ENCODE measurements around the gene PROS1.

GRCh38 chr3:93969443-93969842 is 4.3 kb downstream of the PROS1 start:
- TF ChIP-seq TCF7 (CRISPR knock-in tag; IDR thresholded peaks at IDR 0.05; ENCODE audit: low read depth), result no peak
- TF ChIP-seq, protein P1, sequence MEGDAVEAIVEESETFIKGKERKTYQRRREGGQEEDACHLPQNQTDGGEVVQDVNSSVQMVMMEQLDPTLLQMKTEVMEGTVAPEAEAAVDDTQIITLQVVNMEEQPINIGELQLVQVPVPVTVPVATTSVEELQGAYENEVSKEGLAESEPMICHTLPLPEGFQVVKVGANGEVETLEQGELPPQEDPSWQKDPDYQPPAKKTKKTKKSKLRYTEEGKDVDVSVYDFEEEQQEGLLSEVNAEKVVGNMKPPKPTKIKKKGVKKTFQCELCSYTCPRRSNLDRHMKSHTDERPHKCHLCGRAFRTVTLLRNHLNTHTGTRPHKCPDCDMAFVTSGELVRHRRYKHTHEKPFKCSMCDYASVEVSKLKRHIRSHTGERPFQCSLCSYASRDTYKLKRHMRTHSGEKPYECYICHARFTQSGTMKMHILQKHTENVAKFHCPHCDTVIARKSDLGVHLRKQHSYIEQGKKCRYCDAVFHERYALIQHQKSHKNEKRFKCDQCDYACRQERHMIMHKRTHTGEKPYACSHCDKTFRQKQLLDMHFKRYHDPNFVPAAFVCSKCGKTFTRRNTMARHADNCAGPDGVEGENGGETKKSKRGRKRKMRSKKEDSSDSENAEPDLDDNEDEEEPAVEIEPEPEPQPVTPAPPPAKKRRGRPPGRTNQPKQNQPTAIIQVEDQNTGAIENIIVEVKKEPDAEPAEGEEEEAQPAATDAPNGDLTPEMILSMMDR (IDR thresholded peaks at IDR 0.05), result no peak
- TF ChIP-seq USF2 (CRISPR knock-in tag; IDR thresholded peaks at IDR 0.05), result no peak
- TF ChIP-seq ZBTB21 (CRISPR knock-in tag; IDR thresholded peaks at IDR 0.05; ENCODE audit: borderline replicate concordance), result no peak
- no peak for TF ChIP-seq ESRRA (CRISPR knock-in tag; IDR thresholded peaks at IDR 0.05; ENCODE audit: borderline replicate concordance)
- TF ChIP-seq, protein P2, sequence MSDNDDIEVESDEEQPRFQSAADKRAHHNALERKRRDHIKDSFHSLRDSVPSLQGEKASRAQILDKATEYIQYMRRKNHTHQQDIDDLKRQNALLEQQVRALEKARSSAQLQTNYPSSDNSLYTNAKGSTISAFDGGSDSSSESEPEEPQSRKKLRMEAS (CRISPR knock-in tag; IDR thresholded peaks at IDR 0.05), result no peak
- no peak for TF ChIP-seq HMGA2 (CRISPR knock-in tag; IDR thresholded peaks at IDR 0.05)
- no peak for TF ChIP-seq ATF1 (CRISPR knock-in tag; IDR thresholded peaks at IDR 0.05)
